ENCODE measurements around the gene JAKMIP2. TPM values are rescaled to one million over a fixed set of nuclear protein-coding genes. Genes with fewer than 3 reads are reported as not detected.
"Not testable (repeated sequence)": the region's sequence is repeated elsewhere in the genome, so short reads cannot be mapped to it uniquely, and the experiment has no call there.

The JAKMIP2 gene
- total RNA-seq, 2 donors from 2014 or later = 2.4 to 4.1 TPM

DNA sequence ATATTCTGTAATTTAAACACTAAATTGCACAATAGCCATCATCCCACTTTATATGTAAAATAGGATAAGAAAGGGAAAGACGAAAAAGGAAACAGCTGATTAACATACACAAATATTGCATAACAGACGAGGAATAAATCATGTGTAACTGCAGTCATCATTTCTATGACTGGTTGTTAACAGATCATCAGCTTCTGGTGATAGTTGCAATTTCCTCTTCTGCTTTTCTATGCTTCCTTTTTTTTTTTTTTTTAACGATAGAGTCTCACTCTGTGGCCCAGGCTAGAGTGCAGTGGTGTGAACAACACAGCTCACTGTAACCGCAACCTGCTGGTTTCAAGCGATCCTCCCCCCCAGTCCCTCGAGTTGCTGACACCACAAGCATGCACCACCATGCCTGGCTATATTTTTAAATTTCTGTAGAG lies 22.5 kb upstream of the JAKMIP2 start:
- H3K4me1 Mint-ChIP-seq = peaks cover 10% of the 10 kb centered on the region
- H3K4me3 Mint-ChIP-seq = no peak overlapping the region
- H3K27me3 Mint-ChIP-seq = peaks cover 16% of the 10 kb centered on the region
- DNase-seq = no peak
- H3K9me3 ChIP-seq (ENCODE audit: control insufficient read depth, low read length, poor library complexity, severe bottlenecking) = no peaks in the 10 kb centered on the region
- H3K36me3 Mint-ChIP-seq (ENCODE audit: low read depth) = peaks cover 2% of the 10 kb centered on the region
- peak overlapping the region; percentile 6 for H3K27ac Mint-ChIP-seq
- ATAC-seq = peak; percentile 78

DNA sequence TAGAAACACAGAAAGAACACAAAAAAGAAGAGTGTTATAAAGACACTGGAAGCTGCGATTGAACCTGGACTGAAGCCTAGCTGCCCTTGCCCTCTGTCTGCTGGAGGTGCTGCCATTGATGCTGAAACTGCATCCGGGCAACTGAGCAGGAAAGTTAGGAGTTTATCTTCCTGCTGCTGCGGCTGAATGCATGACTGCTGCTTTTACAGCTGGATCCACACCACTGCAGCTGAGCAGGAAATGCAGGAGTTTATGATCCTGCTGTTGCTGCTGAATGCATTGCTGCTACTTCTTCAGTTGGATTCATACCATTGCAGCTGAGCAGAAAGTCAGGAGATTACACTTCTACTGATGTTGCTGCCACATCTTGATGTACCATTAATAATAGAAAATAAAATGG lies 21.8 kb upstream of the JAKMIP2 start:
- H3K4me3 Mint-ChIP-seq = no peak overlapping the region
- peaks cover 23% of the 10 kb centered on the region for H3K27me3 Mint-ChIP-seq
- ATAC-seq (no peak), DNase-seq (no peak)
- peak overlapping the region; percentile 6 for H3K27ac Mint-ChIP-seq
- H3K9me3 ChIP-seq (ENCODE audit: control insufficient read depth, low read length, poor library complexity, severe bottlenecking) = no peaks in the 10 kb centered on the region
- H3K36me3 Mint-ChIP-seq (ENCODE audit: low read depth) = peaks cover 2% of the 10 kb centered on the region
- H3K4me1 Mint-ChIP-seq = peaks cover 10% of the 10 kb centered on the region

DNA sequence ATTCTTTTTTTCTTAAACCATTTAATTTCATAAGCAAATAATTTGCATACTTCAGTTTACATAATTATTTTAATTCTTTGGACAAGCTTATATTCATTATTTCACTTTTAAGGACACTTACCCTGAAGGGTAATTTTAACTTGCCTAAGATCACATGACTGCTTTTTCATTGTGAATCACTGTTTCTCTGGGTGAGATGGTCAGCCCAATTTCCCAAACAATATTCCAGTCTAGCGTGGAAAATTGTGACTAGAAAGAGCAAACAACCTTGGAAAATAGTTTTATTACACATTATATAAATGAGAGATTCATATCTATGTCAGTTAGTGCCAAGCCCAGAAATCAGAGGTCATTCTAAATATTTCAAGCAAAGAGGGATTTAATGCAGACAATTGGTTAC lies 21.4 kb upstream of the JAKMIP2 start:
- H3K36me3 Mint-ChIP-seq (ENCODE audit: low read depth) = peaks cover 2% of the 10 kb centered on the region
- ATAC-seq (no peak), DNase-seq (no peak)
- no peak overlapping the region for H3K27ac Mint-ChIP-seq
- no peak overlapping the region for H3K4me3 Mint-ChIP-seq
- H3K27me3 Mint-ChIP-seq = peaks cover 26% of the 10 kb centered on the region
- peaks cover 10% of the 10 kb centered on the region for H3K4me1 Mint-ChIP-seq
- no peaks in the 10 kb centered on the region for H3K9me3 ChIP-seq (ENCODE audit: control insufficient read depth, low read length, poor library complexity, severe bottlenecking)

DNA sequence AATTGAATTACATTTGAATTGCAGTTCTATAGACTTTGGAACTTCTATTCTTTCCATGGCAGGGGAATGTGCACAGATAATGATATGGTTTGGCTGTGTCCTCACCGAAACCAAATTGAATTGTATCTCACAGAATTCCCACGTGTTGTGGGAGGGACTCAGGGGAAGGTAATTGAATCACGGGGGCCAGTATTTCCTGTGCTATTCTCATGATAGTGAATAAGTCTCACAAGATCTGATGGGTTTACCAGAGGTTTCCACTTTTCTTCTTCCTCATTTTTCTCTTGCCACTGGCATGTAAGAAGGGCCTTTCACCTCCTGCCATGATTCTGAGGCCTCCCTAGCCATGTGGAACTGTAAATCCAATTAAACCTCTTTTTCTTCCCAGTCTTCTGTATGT lies 20.6 kb upstream of the JAKMIP2 start:
- not testable (repeated sequence) for H3K4me3 Mint-ChIP-seq; H3K9me3 ChIP-seq (ENCODE audit: control insufficient read depth, low read length, poor library complexity, severe bottlenecking); DNase-seq; H3K4me1 Mint-ChIP-seq; ATAC-seq; H3K36me3 Mint-ChIP-seq (ENCODE audit: low read depth); H3K27ac Mint-ChIP-seq
- peaks cover 26% of the 10 kb centered on the region for H3K27me3 Mint-ChIP-seq

DNA sequence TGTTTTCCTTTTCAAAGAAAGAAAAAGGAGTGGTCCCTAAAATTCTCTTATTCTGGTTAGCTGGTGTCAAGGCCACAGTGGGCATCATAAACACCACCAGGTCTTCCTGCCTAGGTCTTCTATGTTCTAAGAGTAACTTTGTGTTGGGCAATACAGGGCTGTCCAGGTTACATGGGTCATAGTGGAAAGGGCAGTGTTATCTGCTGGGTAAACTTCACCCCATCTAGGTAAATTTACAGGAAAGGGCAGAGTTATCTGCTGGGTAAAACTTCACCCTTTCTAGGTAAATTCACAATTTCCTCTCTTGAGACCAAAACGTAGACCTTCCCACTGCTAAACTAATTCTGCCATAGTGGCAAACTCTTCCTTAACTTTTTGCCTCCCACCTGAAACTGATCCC lies 18.9 kb upstream of the JAKMIP2 start:
- Mint-ChIP-seq H3K4me3 (no peak overlapping the region), H3K36me3 (ENCODE audit: low read depth) (peaks cover 2% of the 10 kb centered on the region), H3K4me1 (peaks cover 7% of the 10 kb centered on the region), H3K27me3 (peaks cover 26% of the 10 kb centered on the region), H3K27ac (no peak overlapping the region)
- DNase-seq = no peak
- no peaks in the 10 kb centered on the region for H3K9me3 ChIP-seq (ENCODE audit: control insufficient read depth, low read length, poor library complexity, severe bottlenecking)
- ATAC-seq = no peak

DNA sequence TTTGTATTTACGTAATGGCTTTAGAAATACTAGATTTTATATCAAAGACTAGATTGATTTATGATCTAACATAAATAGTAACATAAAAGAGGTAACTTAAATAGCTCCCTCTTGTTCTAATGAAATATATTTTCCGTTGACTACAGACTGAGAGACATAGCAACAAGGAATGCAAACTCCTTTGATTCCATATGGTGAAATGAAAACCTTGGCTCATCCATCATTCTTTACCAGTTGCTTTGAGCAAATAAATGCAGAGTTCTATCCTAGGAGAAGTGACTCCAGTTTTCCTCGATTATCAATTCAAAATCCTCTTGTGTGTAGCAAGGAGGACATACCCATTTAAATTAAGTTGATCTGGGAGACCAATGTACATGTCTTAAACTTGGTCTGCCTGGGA lies 18.0 kb upstream of the JAKMIP2 start:
- no peak for DNase-seq
- H3K9me3 ChIP-seq (ENCODE audit: control insufficient read depth, low read length, poor library complexity, severe bottlenecking) = no peaks in the 10 kb centered on the region
- peaks cover 2% of the 10 kb centered on the region for H3K36me3 Mint-ChIP-seq (ENCODE audit: low read depth)
- H3K4me3 Mint-ChIP-seq = no peak overlapping the region
- no peak overlapping the region for H3K27ac Mint-ChIP-seq
- H3K4me1 Mint-ChIP-seq = peaks cover 7% of the 10 kb centered on the region
- ATAC-seq = no peak
- H3K27me3 Mint-ChIP-seq = peaks cover 34% of the 10 kb centered on the region

DNA sequence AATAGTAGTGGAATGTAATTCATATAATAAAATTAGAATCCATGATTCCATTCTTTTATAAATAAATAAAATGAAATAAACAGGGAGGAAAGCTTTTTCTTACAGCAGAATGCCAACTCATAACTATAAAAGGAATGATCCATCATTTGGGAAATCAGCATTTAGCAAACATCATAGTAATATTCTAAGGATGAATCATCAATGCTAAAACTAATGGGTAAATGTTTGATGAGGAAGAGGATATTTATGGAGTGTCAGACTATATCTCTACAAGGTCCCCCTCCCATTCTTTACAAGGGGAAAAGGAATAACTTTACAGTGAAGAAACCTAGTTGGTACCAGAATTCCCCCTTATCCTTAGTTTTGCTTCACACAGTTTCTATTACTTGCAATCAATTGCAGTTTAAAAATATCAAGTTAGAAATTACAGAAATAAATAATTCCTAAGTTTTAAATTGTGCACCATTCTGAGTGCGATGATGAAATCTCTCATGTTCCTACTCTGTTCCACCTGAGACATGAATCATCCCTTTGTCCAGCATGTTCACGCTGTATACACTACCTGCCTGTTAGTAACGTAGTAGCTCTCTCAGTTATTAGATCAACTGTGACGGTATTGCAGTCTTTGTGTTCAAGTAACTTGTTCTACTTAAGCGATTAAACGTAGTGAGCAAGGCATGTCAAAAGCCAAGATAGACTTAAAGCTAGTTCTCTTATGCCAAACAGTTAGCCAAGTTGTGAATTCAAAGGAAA lies 14.2 kb upstream of the JAKMIP2 start:
- no peaks in the 10 kb centered on the region for H3K9me3 ChIP-seq (ENCODE audit: control insufficient read depth, low read length, poor library complexity, severe bottlenecking)
- H3K27me3 Mint-ChIP-seq = peaks cover 25% of the 10 kb centered on the region
- ATAC-seq = no peak
- DNase-seq = no peak
- H3K4me1 Mint-ChIP-seq = no peaks in the 10 kb centered on the region
- no peaks in the 10 kb centered on the region for H3K36me3 Mint-ChIP-seq (ENCODE audit: low read depth)
- H3K27ac Mint-ChIP-seq = no peak overlapping the region
- no peak overlapping the region for H3K4me3 Mint-ChIP-seq

DNA sequence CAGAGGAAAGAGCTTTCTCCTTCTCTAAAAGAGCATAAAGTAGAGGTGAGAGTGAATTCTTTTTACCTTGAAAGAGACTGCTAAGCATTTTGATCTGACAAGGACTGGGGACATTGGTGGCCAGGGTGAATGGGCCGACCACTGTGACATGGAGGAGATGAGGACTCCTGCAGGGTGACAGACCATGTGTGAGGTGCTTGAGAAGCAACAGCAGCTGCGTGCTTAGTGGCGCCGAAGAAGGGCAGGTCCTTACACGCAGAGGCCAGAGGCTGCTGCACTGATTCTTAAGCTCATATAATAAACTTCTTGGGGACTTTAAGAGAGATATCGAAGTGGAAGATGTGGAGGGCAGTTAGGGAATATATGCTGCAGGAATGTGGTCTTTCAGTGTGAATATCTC lies 8.7 kb upstream of the JAKMIP2 start:
- H3K9me3 ChIP-seq (ENCODE audit: control insufficient read depth, low read length, poor library complexity, severe bottlenecking) = no peaks in the 10 kb centered on the region
- H3K4me1 Mint-ChIP-seq = no peaks in the 10 kb centered on the region
- H3K27ac Mint-ChIP-seq = no peak overlapping the region
- peaks cover 8% of the 10 kb centered on the region for H3K27me3 Mint-ChIP-seq
- DNase-seq (no peak), ATAC-seq (no peak)
- H3K4me3 Mint-ChIP-seq = no peak overlapping the region
- no peaks in the 10 kb centered on the region for H3K36me3 Mint-ChIP-seq (ENCODE audit: low read depth)

DNA sequence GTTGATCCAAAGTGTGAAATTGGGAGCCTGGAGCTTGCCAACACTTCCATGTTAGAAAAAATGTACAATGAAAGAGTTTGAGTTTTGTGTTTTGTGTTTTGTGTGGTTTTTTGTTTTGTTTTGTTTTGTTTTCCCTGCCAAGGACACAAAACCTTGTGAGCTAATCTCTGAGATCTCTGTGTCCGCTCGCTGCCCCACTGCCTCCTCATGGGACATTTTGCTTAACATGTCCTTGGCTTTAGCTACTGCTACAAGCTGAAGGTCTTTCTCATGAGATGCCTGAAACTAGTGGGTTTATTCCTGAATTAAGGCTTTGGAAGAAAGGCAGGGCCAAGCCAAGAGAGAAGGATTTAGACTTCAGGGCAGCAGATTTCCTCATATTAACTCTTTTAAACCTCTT lies 7.3 kb upstream of the JAKMIP2 start:
- Mint-ChIP-seq H3K4me3 (no peak overlapping the region), H3K36me3 (ENCODE audit: low read depth) (no peaks in the 10 kb centered on the region), H3K27me3 (no peaks in the 10 kb centered on the region), H3K4me1 (no peaks in the 10 kb centered on the region), H3K27ac (no peak overlapping the region)
- DNase-seq = no peak
- no peaks in the 10 kb centered on the region for H3K9me3 ChIP-seq (ENCODE audit: control insufficient read depth, low read length, poor library complexity, severe bottlenecking)
- no peak for ATAC-seq

DNA sequence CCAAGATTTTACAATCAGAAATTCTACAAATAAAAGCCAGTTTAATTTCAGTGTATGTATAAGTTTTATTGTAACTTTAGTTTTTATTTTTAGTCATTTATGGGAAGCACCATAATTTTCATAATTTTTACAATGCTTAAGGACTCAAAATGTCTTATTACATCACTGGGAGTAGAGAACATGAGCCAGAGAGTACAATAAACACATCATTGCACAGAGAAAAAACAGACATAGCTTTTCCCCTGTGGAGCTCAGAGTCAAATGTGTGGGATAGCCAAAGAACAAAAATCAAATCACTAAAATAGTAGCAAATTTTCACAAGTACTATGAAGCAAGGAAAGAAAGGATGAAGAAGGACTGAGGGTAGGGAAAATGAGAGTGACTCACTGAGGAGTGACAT lies 5.5 kb upstream of the JAKMIP2 start:
- DNase-seq = no peak
- H3K4me3 Mint-ChIP-seq = no peak overlapping the region
- H3K9me3 ChIP-seq (ENCODE audit: control insufficient read depth, low read length, poor library complexity, severe bottlenecking) = no peaks in the 10 kb centered on the region
- no peaks in the 10 kb centered on the region for H3K4me1 Mint-ChIP-seq
- H3K36me3 Mint-ChIP-seq (ENCODE audit: low read depth) = no peaks in the 10 kb centered on the region
- H3K27ac Mint-ChIP-seq = no peak overlapping the region
- no peak for ATAC-seq
- no peaks in the 10 kb centered on the region for H3K27me3 Mint-ChIP-seq

DNA sequence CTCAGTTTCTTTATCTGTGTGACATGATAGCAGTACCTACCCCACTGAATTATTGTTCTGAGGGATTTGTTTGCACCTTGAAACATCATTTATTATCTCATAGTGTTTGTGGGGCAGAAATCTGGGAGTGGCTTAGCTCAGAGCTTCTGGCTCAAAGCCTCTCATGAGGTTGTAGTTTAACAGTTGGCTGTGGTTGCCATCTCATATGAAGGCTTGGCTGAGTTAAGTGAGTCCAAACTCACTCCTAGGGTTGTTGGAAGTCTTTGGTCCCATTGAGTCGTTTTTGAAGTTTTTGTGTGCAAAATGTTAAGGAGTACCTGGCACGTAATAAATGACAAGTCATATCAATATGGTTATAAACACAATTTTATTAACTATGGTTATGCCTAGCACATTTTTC lies 3.6 kb upstream of the JAKMIP2 start:
- H3K27ac Mint-ChIP-seq = no peak overlapping the region
- ATAC-seq (no peak), DNase-seq (no peak)
- H3K36me3 Mint-ChIP-seq (ENCODE audit: low read depth) = no peaks in the 10 kb centered on the region
- H3K4me3 Mint-ChIP-seq = no peak overlapping the region
- H3K27me3 Mint-ChIP-seq = no peaks in the 10 kb centered on the region
- no peaks in the 10 kb centered on the region for H3K9me3 ChIP-seq (ENCODE audit: control insufficient read depth, low read length, poor library complexity, severe bottlenecking)
- peaks cover 9% of the 10 kb centered on the region for H3K4me1 Mint-ChIP-seq

DNA sequence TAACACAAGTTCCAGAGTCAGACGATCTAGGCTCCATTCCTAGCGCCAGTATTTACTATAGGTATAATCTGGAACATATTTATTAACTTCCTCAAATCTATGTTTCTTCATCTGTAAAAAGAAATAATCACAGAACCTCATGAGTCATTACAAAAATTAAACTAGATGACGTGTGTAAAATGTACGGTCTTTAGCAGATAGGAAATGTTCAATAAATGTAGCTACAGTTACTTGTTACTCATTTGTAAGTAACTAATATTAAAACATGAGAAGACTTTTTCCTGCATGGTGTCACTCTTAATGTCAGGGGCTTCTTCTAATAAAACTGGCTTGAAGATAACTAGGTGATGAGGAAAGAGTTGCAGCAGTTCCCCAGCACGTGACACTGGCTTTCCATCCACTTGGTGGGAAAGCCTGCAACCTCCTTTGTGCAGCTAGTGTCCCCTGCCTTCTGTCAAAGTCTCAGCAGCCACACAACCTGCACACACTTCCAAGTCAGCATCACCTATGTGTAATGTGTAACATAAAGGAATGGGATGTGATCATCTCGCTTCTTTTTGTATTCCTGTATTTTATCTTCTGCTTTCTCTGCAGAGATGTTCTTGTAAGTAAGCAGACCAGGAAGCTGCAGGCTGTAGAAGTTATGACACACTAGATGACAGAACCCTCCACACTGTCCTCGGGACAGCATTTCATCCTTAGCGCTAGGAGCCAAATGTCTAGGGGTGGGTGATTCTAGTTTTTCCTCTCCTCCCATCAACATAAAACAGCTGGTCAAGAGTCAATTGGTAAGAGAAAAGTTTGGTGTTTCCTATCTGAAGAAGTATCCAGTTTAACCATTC lies 1.8 kb upstream of the JAKMIP2 start:
- no peak overlapping the region for H3K27ac Mint-ChIP-seq
- H3K27me3 Mint-ChIP-seq = no peaks in the 10 kb centered on the region
- peak overlapping the region; percentile 12 for H3K4me3 Mint-ChIP-seq
- H3K9me3 ChIP-seq (ENCODE audit: control insufficient read depth, low read length, poor library complexity, severe bottlenecking) = no peaks in the 10 kb centered on the region
- H3K36me3 Mint-ChIP-seq (ENCODE audit: low read depth) = no peaks in the 10 kb centered on the region
- no peak for ATAC-seq
- no peak for DNase-seq
- H3K4me1 Mint-ChIP-seq = peaks cover 19% of the 10 kb centered on the region

DNA sequence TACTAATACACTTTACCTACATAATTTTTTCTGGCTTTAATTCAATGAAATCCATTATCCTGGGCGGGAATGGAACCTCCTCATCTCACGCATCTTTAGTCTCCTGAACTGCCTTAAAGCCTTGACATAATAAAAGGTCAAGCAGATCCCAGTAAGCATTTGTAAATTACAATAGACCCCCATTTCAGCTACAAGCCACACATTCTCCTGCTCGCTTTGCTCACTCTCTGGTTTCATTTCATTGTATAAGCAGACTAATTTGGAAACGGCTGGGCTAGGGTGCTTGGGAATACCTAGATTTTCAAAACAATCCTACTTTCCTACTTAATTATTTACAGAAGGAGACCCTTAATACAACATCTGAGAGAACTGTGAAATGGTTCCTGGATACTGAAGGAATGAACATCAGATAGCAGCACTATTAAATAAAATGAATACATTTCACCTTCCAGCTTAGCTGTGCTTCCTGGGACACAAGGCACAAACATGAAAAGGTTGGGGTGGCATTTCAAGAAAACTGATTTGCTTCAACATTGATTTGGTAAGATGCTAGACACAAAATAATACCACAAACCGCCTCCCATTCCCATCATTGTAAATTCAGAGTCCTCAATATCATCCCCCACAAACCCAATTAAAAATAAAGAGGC lies 1.5 kb downstream of the JAKMIP2 start:
- ATAC-seq (no peak), DNase-seq (no peak)
- Mint-ChIP-seq H3K27ac (peak overlapping the region; percentile 96), H3K4me1 (peaks cover 19% of the 10 kb centered on the region), H3K4me3 (peak overlapping the region; percentile 43), H3K27me3 (no peaks in the 10 kb centered on the region), H3K36me3 (ENCODE audit: low read depth) (no peaks in the 10 kb centered on the region)
- H3K9me3 ChIP-seq (ENCODE audit: control insufficient read depth, low read length, poor library complexity, severe bottlenecking) = no peaks in the 10 kb centered on the region
